LNCAP (cell line): ENCODE results near the gene EFCAB13.

ENCODE experiments used
- TF ChIP-seq, protein P1 (sequence below): fragments of 450-650 bp; IDR thresholded peaks from 2 replicates; pipeline ENCODE4 v1.5.1; 2017; ENCODE audit warnings: mild to moderate bottlenecking

The EFCAB13 gene

DNA sequence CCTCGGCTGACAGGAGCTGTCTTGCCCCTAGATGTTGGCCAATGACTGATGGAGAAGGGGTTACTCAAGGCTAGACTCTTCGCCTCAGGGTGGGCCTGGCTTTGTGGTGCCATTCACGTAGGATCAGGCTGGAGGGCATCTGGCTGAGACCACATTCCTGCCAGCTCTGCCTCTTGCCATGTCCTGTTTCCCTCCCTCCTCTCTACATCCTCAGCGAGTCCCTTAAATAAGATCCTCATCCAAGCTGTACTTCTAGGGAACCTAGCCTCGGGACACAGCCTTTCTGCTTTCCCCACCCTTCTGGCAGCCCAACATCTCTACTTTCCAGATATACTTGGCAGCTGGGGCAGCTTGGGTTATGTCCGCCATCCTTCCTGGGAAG lies 27.9 kb upstream of the EFCAB13 start:
- TF ChIP-seq, protein P1, sequence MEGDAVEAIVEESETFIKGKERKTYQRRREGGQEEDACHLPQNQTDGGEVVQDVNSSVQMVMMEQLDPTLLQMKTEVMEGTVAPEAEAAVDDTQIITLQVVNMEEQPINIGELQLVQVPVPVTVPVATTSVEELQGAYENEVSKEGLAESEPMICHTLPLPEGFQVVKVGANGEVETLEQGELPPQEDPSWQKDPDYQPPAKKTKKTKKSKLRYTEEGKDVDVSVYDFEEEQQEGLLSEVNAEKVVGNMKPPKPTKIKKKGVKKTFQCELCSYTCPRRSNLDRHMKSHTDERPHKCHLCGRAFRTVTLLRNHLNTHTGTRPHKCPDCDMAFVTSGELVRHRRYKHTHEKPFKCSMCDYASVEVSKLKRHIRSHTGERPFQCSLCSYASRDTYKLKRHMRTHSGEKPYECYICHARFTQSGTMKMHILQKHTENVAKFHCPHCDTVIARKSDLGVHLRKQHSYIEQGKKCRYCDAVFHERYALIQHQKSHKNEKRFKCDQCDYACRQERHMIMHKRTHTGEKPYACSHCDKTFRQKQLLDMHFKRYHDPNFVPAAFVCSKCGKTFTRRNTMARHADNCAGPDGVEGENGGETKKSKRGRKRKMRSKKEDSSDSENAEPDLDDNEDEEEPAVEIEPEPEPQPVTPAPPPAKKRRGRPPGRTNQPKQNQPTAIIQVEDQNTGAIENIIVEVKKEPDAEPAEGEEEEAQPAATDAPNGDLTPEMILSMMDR = no peak

GRCh38 chr17:47297661-47298400 lies 25.9 kb upstream of the EFCAB13 start:
- TF ChIP-seq, protein P1 = no peak

DNA sequence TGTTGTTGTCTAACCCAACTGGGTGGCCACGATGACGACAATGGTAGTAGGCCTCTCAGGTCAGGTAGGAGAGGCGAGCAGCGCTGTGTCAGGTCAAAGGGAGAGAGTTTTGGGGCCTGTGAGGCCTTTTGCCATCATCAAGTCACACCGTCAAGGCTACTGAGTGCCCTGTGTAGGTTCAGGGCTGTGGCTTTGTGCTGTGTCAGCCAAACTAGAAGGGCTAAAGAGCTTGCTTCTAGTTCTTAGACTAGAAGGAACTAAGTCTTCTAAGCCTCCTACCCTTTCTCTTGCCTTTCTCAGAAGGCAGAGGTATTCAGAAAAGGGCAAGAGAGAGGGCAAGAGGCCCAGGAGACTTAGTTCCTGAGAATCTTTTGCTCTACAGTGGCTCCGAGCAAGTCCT lies 25.0 kb upstream of the EFCAB13 start:
- TF ChIP-seq, protein P1 = no peak

GRCh38 chr17:47299239-47299910 lies 24.4 kb upstream of the EFCAB13 start:
- TF ChIP-seq, protein P1 = no peak

DNA sequence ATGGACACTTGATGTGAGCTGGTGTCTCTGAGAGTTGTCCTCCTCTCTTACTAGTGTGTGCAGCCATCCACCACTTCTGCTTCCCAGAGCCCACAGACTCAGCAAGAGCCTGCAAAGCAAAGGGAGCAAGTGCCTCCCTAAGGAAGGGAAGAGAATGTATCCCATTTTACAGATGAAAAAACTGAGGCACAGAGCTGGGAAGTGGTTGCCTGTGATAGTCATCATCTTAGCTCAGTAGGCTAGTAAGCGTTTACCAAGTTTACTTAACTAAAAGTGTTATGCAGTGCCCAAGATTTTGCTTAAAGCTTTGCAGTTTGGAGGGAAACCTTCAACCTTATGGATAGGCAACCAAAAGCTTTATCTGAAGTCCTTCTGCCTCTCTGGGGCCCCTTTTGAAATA lies 23.0 kb upstream of the EFCAB13 start:
- TF ChIP-seq, protein P1 = no peak

DNA sequence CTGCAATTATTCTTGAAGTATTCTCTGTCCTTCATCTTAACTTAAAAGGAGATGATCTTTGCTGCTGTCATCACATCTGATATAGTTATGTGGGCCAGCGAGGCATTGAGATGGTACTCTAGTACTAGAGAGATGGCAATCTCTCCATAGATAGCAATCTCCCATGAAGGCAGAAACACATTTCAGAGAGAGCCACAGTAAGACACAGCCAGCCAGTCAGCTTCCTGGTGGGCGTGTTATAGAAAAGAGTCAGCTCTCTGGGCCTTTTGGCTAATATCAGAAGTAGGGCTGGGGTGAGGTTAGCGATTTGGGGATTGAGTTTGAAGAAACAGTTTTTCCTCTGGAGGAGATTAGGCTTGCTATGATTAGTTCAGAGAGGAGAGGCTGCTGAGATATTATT lies 22.6 kb upstream of the EFCAB13 start:
- TF ChIP-seq, protein P1 = no peak

GRCh38 chr17:47301831-47302230 lies 21.9 kb upstream of the EFCAB13 start:
- TF ChIP-seq, protein P1 = no peak
